Iris pigment epithelial cell (primary cell): ENCODE results near the gene SLAMF6.
"Not testable (repeated sequence)": the region's sequence is repeated elsewhere in the genome, so short reads cannot be mapped to it uniquely, and the experiment has no call there.

ENCODE experiments used
- DNase-seq: peaks from one replicate; pipeline ENCODE4 v3.0.0-alpha.2; 2011; ENCODE audit warnings: low read depth

Gene SLAMF6

GRCh38 chr1:160504651-160505050 lies 18.4 kb downstream of the SLAMF6 start:
- no peak for DNase-seq

GRCh38 chr1:160503087-160503486 lies 20.0 kb downstream of the SLAMF6 start:
- DNase-seq: no peak

DNA sequence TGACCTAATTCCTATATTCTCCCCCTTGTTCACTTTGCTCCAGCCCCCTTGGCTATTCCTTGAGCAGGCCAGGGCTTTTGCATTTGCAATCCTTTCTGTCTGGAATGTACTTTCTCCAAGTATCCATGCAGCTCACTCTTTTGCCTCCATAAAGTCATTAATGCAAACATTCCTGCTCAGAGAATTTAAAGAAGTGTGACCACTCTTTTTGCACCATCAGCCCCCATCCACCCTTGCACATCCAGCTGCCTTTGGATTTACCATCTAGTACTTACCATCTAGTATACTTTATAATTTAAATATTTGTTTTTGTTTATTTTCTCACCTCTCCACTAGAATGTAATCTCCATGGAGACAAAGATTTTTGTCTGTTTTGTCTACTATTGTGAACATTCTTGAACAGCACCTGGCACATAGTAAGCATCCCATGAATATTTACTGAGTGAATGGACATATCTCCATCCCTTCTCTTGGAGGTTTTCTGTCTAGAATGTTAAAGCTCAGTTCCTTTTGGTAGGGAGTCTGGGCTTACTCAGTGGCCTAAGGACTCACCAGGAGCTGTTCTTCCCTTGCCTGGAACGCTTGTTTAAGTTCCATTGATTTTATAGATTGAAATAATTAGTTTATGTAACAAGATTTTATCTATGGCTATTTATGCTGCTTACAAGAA lies 22.6 kb downstream of the SLAMF6 start:
- DNase-seq: no peak

DNA sequence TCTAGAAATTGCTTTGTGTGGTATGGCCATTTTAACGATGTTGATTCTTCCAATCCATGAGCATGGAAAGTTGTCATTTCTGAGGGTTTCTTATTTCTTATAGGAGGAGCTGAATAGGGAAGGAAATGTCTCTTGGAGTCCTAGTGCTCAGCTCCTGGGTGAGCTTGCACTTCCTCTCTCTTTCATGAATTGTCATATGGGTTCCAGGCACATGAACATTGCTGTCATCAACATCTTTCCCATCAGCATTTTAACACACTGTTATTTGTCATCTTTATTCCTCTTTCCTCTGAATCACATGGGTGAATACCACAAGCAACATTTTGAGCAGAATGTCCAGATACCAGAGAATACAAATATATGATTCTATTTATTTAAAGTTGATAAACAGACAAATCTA lies 23.4 kb downstream of the SLAMF6 start:
- no peak for DNase-seq

DNA sequence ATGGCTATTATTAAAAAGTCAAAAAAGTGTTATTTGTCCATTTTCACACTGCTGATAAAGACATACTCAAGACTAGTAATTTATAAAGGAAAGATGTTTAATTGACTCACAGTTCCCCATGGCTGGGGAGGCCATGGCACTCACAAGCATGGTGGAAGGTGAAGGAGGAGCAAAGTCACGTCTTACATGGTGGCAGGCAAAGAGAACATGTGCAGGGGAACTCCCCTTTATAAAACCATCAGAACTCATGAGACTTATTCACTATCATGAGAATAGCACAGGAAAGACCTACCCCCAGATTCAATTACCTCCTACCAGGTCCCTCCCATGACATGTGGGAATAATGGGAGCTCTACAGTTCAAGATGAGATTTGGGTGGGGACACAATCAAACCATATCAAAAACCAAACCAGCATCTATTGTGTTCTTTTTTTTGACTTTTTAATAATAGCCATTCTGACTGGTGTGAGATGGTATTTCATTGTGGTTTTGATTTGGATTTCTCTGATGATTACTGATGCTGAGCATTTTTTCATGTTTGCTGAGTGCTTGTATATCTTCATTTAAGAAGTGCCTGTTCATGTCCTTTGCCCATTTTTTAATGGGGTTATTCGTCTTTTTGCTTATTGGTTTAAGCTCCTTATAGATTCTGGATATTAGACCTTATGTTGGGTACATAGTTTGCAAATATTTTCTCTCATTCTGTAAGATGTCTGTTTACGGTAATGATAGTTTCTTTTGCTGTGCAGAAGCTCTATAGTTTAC lies 24.6 kb downstream of the SLAMF6 start:
- DNase-seq: not testable (repeated sequence)

GRCh38 chr1:160496334-160496733 lies 26.7 kb downstream of the SLAMF6 start:
- DNase-seq: no peak

- no peak for DNase-seq
Observed at GRCh38 chr1:160494620-160495019, 28.4 kb downstream of the SLAMF6 start.

GRCh38 chr1:160492617-160493016 lies 30.4 kb downstream of the SLAMF6 start:
- DNase-seq: no peak

DNA sequence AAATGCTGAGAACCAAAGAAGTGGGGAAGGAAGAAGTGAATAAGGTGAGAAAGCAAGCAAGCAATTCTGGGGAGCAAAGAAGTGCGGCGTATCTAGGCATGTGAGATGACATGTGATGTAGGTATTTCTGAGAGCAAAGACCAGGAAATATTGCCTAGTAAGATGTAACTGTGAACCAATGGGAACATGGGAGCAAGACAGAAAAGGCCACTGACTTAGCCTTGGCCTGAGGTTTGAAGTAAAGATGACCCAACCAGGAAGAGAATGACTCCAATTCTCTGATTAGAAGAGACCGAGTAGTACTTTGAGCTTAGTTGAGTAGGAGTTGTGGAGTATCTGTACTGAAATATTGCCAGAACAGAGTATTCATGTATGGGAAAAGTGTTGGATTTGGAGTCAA lies 31.1 kb downstream of the SLAMF6 start:
- DNase-seq: no peak

GRCh38 chr1:160491017-160491416 lies 32.0 kb downstream of the SLAMF6 start:
- DNase-seq: no peak

DNA sequence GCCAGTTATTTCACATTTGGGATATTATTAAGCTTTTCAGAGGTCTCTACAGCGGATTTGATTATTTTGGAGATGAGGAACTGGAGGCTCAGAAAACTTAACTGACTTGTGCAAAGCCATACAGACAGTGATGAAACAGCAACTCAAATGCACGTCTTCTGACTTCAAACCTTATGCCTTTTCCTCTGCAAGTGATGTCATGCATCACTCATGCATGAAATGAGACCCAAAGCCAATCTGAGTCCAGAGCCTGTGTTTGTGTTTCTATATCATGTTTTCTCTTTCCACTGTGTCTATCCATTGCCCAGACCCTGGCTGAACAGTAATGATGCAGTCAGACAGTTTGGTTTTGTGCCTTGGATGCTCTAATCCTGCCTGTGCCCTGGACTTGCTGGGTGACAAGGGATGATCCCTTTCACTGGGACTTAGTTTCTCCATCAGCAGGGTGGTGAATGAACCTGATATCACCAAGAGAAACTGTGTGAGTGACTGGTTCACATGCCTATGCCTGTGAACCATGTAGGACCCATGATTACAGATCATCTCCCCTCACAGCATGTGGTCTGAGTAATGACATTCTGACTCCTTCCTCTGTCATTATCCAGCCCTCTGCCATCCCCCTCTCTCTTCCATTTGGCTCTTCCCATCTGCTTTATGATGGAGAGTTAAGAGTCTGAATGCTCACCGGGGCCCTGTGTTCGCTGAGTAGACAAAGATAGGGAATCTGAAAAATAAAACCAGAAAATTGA lies 33.4 kb downstream of the SLAMF6 start:
- DNase-seq: no peak

GRCh38 chr1:160488347-160489058 lies 34.6 kb downstream of the SLAMF6 start:
- no peak for DNase-seq

- no peak for DNase-seq
Observed at GRCh38 chr1:160486453-160486852, 36.6 kb downstream of the SLAMF6 start.

- DNase-seq: no peak
Observed at GRCh38 chr1:160483505-160484185, 39.4 kb downstream of the SLAMF6 start.

GRCh38 chr1:160481979-160482596 lies 41.0 kb downstream of the SLAMF6 start:
- DNase-seq: no peak

DNA sequence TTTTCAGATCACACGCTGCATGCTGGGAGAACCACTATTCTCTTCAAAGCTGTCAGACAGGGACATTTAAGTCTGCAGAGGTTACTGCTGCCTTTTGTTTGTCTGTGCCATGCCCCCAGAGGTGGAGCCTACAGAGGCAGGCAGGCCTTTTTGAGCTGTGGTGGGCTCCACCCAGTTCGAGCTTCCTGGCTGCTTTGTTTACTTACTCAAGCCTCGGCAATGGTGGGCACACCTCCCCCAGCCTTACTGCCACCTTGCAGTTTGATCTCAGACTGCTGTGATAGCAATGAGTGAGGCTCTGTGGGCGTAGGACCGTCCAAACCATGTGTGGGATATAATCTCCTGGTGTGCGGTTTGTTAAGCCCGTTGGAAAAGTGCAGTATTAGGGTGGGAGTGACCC lies 42.3 kb downstream of the SLAMF6 start:
- DNase-seq: not testable (repeated sequence)

DNA sequence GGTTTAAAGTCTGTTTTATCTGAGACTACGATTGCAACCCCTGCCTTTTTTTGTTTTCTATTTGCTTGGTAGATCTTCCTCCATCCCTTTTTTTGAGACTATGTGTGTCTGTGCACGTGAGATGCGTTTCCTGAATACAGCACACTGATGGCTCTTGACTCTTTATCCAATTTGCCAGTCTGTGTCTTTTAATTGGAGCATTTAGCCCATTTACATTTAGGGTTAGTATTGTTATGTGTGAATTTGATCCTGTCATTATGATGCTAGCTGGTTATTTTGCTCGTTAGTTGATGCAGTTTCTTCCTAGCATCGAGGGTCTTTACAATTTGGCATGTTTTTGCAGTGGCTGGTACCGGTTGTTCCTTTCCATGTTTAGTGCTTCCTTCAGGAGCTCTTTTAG lies 44.0 kb downstream of the SLAMF6 start:
- DNase-seq: not testable (repeated sequence)

GRCh38 chr1:160474392-160475242 lies 48.4 kb downstream of the SLAMF6 start:
- no peak for DNase-seq

DNA sequence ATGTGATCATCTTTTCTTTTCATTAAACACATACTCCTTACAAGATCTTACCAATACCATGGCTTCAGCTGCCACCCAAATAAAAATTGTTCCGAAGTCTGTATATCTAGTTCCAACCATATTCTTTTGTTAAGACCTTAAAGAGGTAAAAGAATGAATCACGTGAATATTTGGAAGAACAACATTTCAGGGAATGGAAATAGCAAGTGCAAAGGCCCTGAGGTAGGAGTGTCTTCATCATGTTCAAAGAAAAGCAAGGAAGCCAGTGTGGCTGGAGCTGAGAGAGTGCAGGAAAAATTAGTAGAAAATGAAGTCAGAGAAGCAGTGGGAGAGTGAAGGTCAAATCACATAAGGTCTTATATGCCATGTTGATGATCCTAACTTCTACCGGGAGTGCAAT lies 50.9 kb downstream of the SLAMF6 start:
- no peak for DNase-seq

GRCh38 chr1:160471253-160471652 lies 51.8 kb downstream of the SLAMF6 start:
- no peak for DNase-seq
